ENCODE results near the gene PRKG1.

Gene PRKG1

GRCh38 chr10:51074238-51075028, at the start of gene PRKG1:
Gene PRKG1, plus strand, starts transcription at chr10:51074487.
- peaks cover 53% of the 10 kb centered on the region for H3K27me3 Mint-ChIP-seq
- H3K36me3 Mint-ChIP-seq (ENCODE audit: low read depth) = no peaks in the 10 kb centered on the region
- DNase-seq = no peak
- H3K27ac Mint-ChIP-seq = no peak within 1 kb of the TSS
- no peaks in the 10 kb centered on the region for H3K9me3 Mint-ChIP-seq
- peak within 1 kb of the TSS; percentile 75 for H3K4me3 Mint-ChIP-seq
- peaks cover 13% of the 10 kb centered on the region for H3K4me1 Mint-ChIP-seq (ENCODE audit: low read depth)

GRCh38 chr10:51028420-51028819, 45.9 kb upstream of the PRKG1 start:
- no peaks in the 10 kb centered on the region for H3K36me3 Mint-ChIP-seq (ENCODE audit: low read depth)
- no peak for DNase-seq
- H3K9me3 Mint-ChIP-seq = no peaks in the 10 kb centered on the region
- H3K27me3 Mint-ChIP-seq = peaks cover 6% of the 10 kb centered on the region
- H3K4me3 Mint-ChIP-seq = no peak overlapping the region
- no peaks in the 10 kb centered on the region for H3K4me1 Mint-ChIP-seq (ENCODE audit: low read depth)
- no peak overlapping the region for H3K27ac Mint-ChIP-seq

GRCh38 chr10:51029172-51029641, 45.1 kb upstream of the PRKG1 start:
- Mint-ChIP-seq H3K27ac (no peak overlapping the region), H3K9me3 (no peaks in the 10 kb centered on the region), H3K4me1 (ENCODE audit: low read depth) (no peaks in the 10 kb centered on the region), H3K27me3 (peaks cover 6% of the 10 kb centered on the region), H3K4me3 (no peak overlapping the region), H3K36me3 (ENCODE audit: low read depth) (no peaks in the 10 kb centered on the region)
- no peak for DNase-seq

DNA sequence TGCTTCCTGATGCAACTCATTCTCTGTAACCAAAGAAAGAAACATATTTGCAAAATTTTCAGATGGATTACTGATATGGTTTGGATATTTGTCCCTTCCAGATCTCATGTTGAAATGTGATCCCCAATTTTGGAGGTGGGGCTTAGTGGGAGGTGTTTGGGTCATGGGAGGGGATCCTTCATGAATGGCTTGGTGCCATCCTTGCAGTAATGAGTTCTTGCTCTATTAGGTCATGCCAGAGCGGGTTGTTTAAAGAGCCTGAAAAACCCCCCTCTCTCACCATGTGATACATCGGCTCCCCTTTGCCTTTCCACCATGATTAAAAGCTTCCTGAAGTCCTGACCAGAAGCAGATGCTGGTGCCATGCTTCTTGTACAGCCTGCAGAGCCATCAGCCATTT, 43.8 kb upstream of the PRKG1 start:
- Mint-ChIP-seq H3K4me3 (no peak overlapping the region), H3K27ac (no peak overlapping the region), H3K36me3 (ENCODE audit: low read depth) (no peaks in the 10 kb centered on the region), H3K27me3 (peaks cover 6% of the 10 kb centered on the region), H3K4me1 (ENCODE audit: low read depth) (no peaks in the 10 kb centered on the region), H3K9me3 (no peaks in the 10 kb centered on the region)
- DNase-seq = no peak

DNA sequence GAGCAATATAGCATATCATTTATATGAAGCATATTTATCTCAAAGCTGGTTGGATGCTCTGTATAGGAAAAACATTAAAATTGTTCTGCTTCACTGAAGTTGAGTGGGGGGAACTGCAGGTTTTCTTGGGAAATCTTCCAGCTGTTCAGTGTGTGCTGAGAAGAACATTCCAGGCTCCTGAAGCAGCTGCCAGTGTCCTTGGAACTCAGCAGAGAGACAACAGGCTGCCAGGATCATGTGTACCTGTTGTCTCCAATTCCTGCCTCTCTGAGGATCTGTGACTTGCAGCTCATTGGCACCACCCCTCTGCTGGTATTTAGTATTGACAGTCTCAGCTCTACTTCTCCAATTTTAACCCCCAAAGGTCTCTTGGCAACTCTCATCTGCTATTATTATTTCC, 42.3 kb upstream of the PRKG1 start:
- no peak for DNase-seq
- no peak overlapping the region for H3K27ac Mint-ChIP-seq
- H3K27me3 Mint-ChIP-seq = peaks cover 2% of the 10 kb centered on the region
- no peak overlapping the region for H3K4me3 Mint-ChIP-seq
- no peaks in the 10 kb centered on the region for H3K36me3 Mint-ChIP-seq (ENCODE audit: low read depth)
- no peaks in the 10 kb centered on the region for H3K4me1 Mint-ChIP-seq (ENCODE audit: low read depth)
- no peaks in the 10 kb centered on the region for H3K9me3 Mint-ChIP-seq

GRCh38 chr10:51034769-51035168, 39.5 kb upstream of the PRKG1 start:
- Mint-ChIP-seq H3K36me3 (ENCODE audit: low read depth) (no peaks in the 10 kb centered on the region), H3K4me1 (ENCODE audit: low read depth) (no peaks in the 10 kb centered on the region), H3K9me3 (no peaks in the 10 kb centered on the region), H3K27me3 (no peaks in the 10 kb centered on the region), H3K27ac (no peak overlapping the region), H3K4me3 (no peak overlapping the region)
- no peak for DNase-seq

- Mint-ChIP-seq H3K9me3 (no peaks in the 10 kb centered on the region), H3K4me3 (no peak overlapping the region), H3K27me3 (no peaks in the 10 kb centered on the region), H3K4me1 (ENCODE audit: low read depth) (no peaks in the 10 kb centered on the region), H3K36me3 (ENCODE audit: low read depth) (no peaks in the 10 kb centered on the region), H3K27ac (no peak overlapping the region)
- DNase-seq = no peak
Observed at GRCh38 chr10:51035344-51035743, 38.9 kb upstream of the PRKG1 start.

DNA sequence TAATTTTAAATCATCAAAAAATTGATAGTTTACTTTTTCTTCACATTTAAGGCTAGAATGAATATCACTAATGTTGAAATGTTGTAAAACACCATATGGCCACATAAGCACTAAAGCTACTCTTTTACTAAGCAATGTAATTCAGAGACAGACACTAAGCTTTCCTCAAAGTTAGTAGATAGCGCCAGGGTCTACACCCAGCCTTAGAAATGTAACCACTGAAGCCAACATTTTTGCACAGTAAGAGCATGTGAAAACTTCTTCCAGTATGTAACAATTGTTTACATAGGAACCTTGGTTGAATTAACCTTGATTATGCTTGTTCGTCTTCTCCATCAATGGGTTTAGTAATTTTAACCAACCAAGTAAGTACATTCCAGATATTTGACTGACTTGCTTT, 28.4 kb upstream of the PRKG1 start:
- Mint-ChIP-seq H3K27ac (no peak overlapping the region), H3K4me1 (ENCODE audit: low read depth) (no peaks in the 10 kb centered on the region), H3K27me3 (no peaks in the 10 kb centered on the region), H3K4me3 (no peak overlapping the region), H3K36me3 (ENCODE audit: low read depth) (no peaks in the 10 kb centered on the region), H3K9me3 (no peaks in the 10 kb centered on the region)
- no peak for DNase-seq

- Mint-ChIP-seq H3K27me3 (peaks cover 5% of the 10 kb centered on the region), H3K4me1 (ENCODE audit: low read depth) (no peaks in the 10 kb centered on the region), H3K9me3 (no peaks in the 10 kb centered on the region), H3K27ac (no peak overlapping the region), H3K4me3 (no peak overlapping the region), H3K36me3 (ENCODE audit: low read depth) (no peaks in the 10 kb centered on the region)
- DNase-seq = no peak
Observed at GRCh38 chr10:51046654-51047053, 27.6 kb upstream of the PRKG1 start.

DNA sequence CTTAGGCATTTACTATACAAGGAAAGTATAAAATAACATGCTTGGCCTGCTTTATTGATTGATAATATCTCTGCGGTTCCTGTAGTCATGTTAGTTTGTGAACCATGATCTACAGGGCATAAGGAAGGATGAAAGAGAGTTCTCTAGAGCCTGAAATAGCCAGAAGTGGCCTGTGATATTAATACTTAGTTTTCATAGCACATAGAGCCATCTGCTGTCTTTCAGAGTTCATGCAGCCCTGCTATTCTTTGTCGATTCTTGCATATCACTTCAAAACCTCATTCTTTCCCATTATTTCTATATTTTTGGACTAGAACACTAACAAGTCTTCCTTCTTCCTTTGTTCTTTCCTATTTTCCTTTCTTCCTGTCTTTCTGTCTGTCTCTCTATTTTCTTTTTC, 26.4 kb upstream of the PRKG1 start:
- Mint-ChIP-seq H3K27ac (no peak overlapping the region), H3K4me3 (no peak overlapping the region), H3K9me3 (no peaks in the 10 kb centered on the region)

GRCh38 chr10:51048792-51049191, 25.5 kb upstream of the PRKG1 start:
- Mint-ChIP-seq H3K4me3 (no peak overlapping the region), H3K4me1 (ENCODE audit: low read depth) (no peaks in the 10 kb centered on the region), H3K27me3 (peaks cover 8% of the 10 kb centered on the region), H3K36me3 (ENCODE audit: low read depth) (no peaks in the 10 kb centered on the region), H3K27ac (no peak overlapping the region), H3K9me3 (no peaks in the 10 kb centered on the region)
- DNase-seq = no peak

More for the DNA sequence above, 26.4 kb upstream of the PRKG1 start:
- H3K4me1 Mint-ChIP-seq (ENCODE audit: low read depth) = no peaks in the 10 kb centered on the region
- no peak for DNase-seq
- H3K27me3 Mint-ChIP-seq = peaks cover 8% of the 10 kb centered on the region
- H3K36me3 Mint-ChIP-seq (ENCODE audit: low read depth) = no peaks in the 10 kb centered on the region

GRCh38 chr10:51052163-51052562, 22.1 kb upstream of the PRKG1 start:
- Mint-ChIP-seq H3K36me3 (ENCODE audit: low read depth) (no peaks in the 10 kb centered on the region), H3K4me3 (no peak overlapping the region), H3K4me1 (ENCODE audit: low read depth) (no peaks in the 10 kb centered on the region), H3K27ac (no peak overlapping the region), H3K27me3 (peaks cover 13% of the 10 kb centered on the region), H3K9me3 (no peaks in the 10 kb centered on the region)
- DNase-seq = no peak

DNA sequence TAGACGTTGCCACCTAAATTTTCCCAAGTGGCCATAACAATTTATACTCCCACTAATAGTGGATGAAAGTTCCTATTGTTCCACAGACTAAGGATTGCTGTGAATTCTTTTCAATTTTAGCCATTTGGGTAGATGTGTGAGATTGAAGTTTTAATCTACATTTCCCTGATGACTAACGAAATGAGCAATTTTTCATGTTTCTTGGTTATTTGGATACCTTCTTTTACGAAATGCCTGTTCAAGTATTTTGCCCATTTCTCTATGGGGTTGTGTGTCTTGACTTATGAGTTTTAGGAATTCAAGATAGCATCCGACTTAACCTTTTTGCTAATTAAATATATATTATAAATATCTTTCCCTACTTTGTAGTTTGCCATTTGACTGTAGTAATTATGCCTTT, 16.4 kb upstream of the PRKG1 start:
- Mint-ChIP-seq H3K36me3 (ENCODE audit: low read depth) (no peaks in the 10 kb centered on the region), H3K4me3 (no peak overlapping the region), H3K27ac (no peak overlapping the region), H3K4me1 (ENCODE audit: low read depth) (no peaks in the 10 kb centered on the region), H3K27me3 (peaks cover 5% of the 10 kb centered on the region), H3K9me3 (no peaks in the 10 kb centered on the region)
- DNase-seq = no peak

GRCh38 chr10:51063166-51063565, 11.1 kb upstream of the PRKG1 start:
- no peaks in the 10 kb centered on the region for H3K4me1 Mint-ChIP-seq (ENCODE audit: low read depth)
- no peak for DNase-seq
- no peaks in the 10 kb centered on the region for H3K27me3 Mint-ChIP-seq
- H3K4me3 Mint-ChIP-seq = no peak overlapping the region
- no peaks in the 10 kb centered on the region for H3K9me3 Mint-ChIP-seq
- no peak overlapping the region for H3K27ac Mint-ChIP-seq
- H3K36me3 Mint-ChIP-seq (ENCODE audit: low read depth) = no peaks in the 10 kb centered on the region

DNA sequence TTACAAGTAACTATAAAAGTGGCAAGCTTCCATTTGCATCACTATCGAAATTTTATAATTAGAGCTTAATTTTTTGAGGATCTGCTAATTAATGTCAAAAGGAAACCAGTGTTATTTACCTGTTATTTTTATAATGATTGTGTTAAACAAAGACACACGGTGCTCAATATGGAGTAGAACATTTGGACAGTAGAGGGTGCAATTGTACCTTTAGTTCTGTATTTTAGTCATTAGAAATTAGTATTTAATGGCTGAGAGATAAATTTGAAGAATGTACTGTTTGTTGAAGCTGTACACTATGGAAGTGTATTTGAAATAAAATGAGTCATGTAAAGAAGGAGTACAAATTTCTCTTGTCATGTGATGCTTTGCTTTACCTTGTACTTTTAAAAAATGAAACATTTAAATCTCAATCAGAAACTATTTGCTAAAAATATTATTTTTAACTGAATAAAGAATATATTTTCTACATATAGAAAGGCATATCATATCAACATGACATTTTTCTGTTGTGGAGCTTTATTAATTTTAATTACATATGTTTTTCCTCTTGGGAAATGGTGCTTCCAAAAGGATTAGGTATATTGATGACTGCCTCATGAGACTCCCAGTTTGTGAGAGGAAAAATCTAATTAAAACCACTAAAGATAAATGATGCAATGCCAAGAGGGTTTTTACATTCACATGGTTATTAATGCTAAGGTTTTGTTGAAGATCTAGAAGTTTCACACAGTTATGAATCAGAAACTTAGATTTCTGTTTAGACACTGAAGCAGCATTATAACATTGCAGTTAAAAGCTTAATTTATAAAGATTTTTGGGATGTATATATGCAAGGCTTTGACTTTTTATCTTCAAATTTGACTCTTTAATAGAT, 10.4 kb upstream of the PRKG1 start:
- no peaks in the 10 kb centered on the region for H3K9me3 Mint-ChIP-seq
- no peak for DNase-seq
- no peaks in the 10 kb centered on the region for H3K36me3 Mint-ChIP-seq (ENCODE audit: low read depth)
- no peak overlapping the region for H3K4me3 Mint-ChIP-seq
- no peaks in the 10 kb centered on the region for H3K27me3 Mint-ChIP-seq
- no peaks in the 10 kb centered on the region for H3K4me1 Mint-ChIP-seq (ENCODE audit: low read depth)
- no peak overlapping the region for H3K27ac Mint-ChIP-seq
